IPS-18c (cell line): ENCODE data around the gene MRPS18C.

ENCODE experiments used
- H3K4me3 ChIP-seq: 2 replicates; pipeline ENCODE4 v1.7.0; 2013; ENCODE audit warnings: low read depth, mild to moderate bottlenecking, low read length, moderate library complexity; ENCODE audit not compliant: insufficient read depth
- H3K9me3 ChIP-seq: one replicate; pipeline ENCODE4 v1.6.1; 2013; ENCODE audit warnings: mild to moderate bottlenecking, low read length, moderate library complexity; ENCODE audit not compliant: control insufficient read depth, insufficient read depth

MRPS18C gene

GRCh38 chr4:83455281-83456183, at the start of gene MRPS18C, which contains the start of gene HELQ:
Gene MRPS18C (plus strand): TSS chr4:83456058. CDS start chr4:83456078, 20 bp downstream.
Gene HELQ (minus strand): TSS chr4:83455823. CDS start chr4:83455693, 130 bp downstream.
- Histone ChIP-seq H3K4me3 (peak within 1 kb of the TSS; percentile 90), H3K9me3 (no peaks in the 10 kb centered on the region)

GRCh38 chr4:83408908-83409307, 47.0 kb upstream of the MRPS18C start:
- H3K9me3 ChIP-seq, result no peaks in the 10 kb centered on the region
- no peak overlapping the region for H3K4me3 ChIP-seq

- H3K4me3 ChIP-seq, result no peak overlapping the region
- H3K9me3 ChIP-seq, result no peaks in the 10 kb centered on the region
Measured at GRCh38 chr4:83413676-83414075, 42.2 kb upstream of the MRPS18C start.

GRCh38 chr4:83417566-83417965, 38.3 kb upstream of the MRPS18C start:
- Histone ChIP-seq H3K4me3 (no peak overlapping the region), H3K9me3 (no peaks in the 10 kb centered on the region)

- Histone ChIP-seq H3K9me3 (no peaks in the 10 kb centered on the region), H3K4me3 (no peak overlapping the region)
Measured at GRCh38 chr4:83418211-83418610, 37.6 kb upstream of the MRPS18C start.

- H3K4me3 ChIP-seq, result no peak overlapping the region
- H3K9me3 ChIP-seq, result no peaks in the 10 kb centered on the region
Measured at GRCh38 chr4:83431200-83431599, 24.7 kb upstream of the MRPS18C start.

GRCh38 chr4:83436680-83437079, 19.2 kb upstream of the MRPS18C start:
- Histone ChIP-seq H3K4me3 (no peak overlapping the region), H3K9me3 (no peaks in the 10 kb centered on the region)

GRCh38 chr4:83438719-83439118, 17.1 kb upstream of the MRPS18C start:
- Histone ChIP-seq H3K4me3 (no peak overlapping the region), H3K9me3 (no peaks in the 10 kb centered on the region)

- Histone ChIP-seq H3K4me3 (no peak overlapping the region), H3K9me3 (no peaks in the 10 kb centered on the region)
Measured at GRCh38 chr4:83440148-83440814, 15.6 kb upstream of the MRPS18C start.

GRCh38 chr4:83440899-83441298, 15.0 kb upstream of the MRPS18C start:
- no peaks in the 10 kb centered on the region for H3K9me3 ChIP-seq
- no peak overlapping the region for H3K4me3 ChIP-seq

GRCh38 chr4:83449009-83449408, 6.8 kb upstream of the MRPS18C start:
- Histone ChIP-seq H3K9me3 (no peaks in the 10 kb centered on the region), H3K4me3 (no peak overlapping the region)

GRCh38 chr4:83454686-83455085, 1.2 kb upstream of the MRPS18C start:
- Histone ChIP-seq H3K4me3 (peak overlapping the region; percentile 90), H3K9me3 (no peaks in the 10 kb centered on the region)

GRCh38 chr4:83456184-83456501, 285 bp downstream of the MRPS18C start:
- peak overlapping the region; percentile 90 for H3K4me3 ChIP-seq
- H3K9me3 ChIP-seq, result no peaks in the 10 kb centered on the region

GRCh38 chr4:83473423-83473822, 17.6 kb downstream of the MRPS18C start:
- H3K4me3 ChIP-seq, result no peak overlapping the region

GRCh38 chr4:83473966-83474365, 18.1 kb downstream of the MRPS18C start:
- Histone ChIP-seq H3K9me3 (peaks cover 2% of the 10 kb centered on the region), H3K4me3 (no peak overlapping the region)

More at GRCh38 chr4:83473423-83473822, 17.6 kb downstream of the MRPS18C start:
- peaks cover 2% of the 10 kb centered on the region for H3K9me3 ChIP-seq

GRCh38 chr4:83484500-83485461, 28.9 kb downstream of the MRPS18C start, which contains the start of gene ABRAXAS1:
Gene ABRAXAS1 (minus strand): TSS chr4:83485100. CDS start chr4:83485072, 28 bp downstream.
- H3K9me3 ChIP-seq, result peaks cover 2% of the 10 kb centered on the region
- peak within 1 kb of the TSS; percentile 78 for H3K4me3 ChIP-seq

- Histone ChIP-seq H3K4me3 (no peak overlapping the region), H3K9me3 (peaks cover 2% of the 10 kb centered on the region)
Measured at GRCh38 chr4:83486457-83487129, 30.7 kb downstream of the MRPS18C start.
